AG04450 (cell line): ENCODE measurements around the gene AKAP12. TPM values are rescaled to one million over a fixed set of nuclear protein-coding genes. Genes with fewer than 3 reads are reported as not detected.

Experiments
- CTCF ChIA-PET: fragments of 300-600, 350-600 bp; formaldehyde crosslinking; extraction: SDS; loops from one replicate; lab custom pipeline; 2022; ENCODE audit warnings: antibody characterized with exemption, inconsistent platforms; lab: Charles Lee
- POLR2A ChIA-PET: fragments of 350-600 bp; formaldehyde crosslinking; extraction: SDS; loops from one replicate; lab custom pipeline; 2021; ENCODE audit warnings: antibody characterized with exemption, inconsistent platforms; lab: Yijun Ruan, JAX
- DNase-seq: peaks from one replicate; pipeline ENCODE4 v3.0.0-alpha.2; 2011; ENCODE audit warnings: low read depth, low spot score
- H3K27ac ChIP-seq: one replicate; pipeline ENCODE4 v1.5.1; 2012; ENCODE audit warnings: low read depth, low read length, control low read depth
- H3K27me3 ChIP-seq: one replicate; pipeline ENCODE4 v1.6.0; 2012; ENCODE audit warnings: low read length; ENCODE audit not compliant: control insufficient read depth, insufficient read depth
- H3K4me3 ChIP-seq: 2 replicates; pipeline ENCODE4 v1.5.1; 2011; ENCODE audit warnings: mild to moderate bottlenecking, low read depth, low read length, control low read depth
- H3K9me3 ChIP-seq: 2 replicates; pipeline ENCODE4 v1.5.1; 2012; ENCODE audit warnings: low read length; ENCODE audit not compliant: control insufficient read depth, insufficient read depth
- polyA plus RNA-seq: library from polyadenylated mRNA; depleted of rRNA; stranded (reverse); fragments of >200 nt; gene quantifications from 2 replicates; pipeline ENCODE4 v1.2.3, GENCODE V29; 2011
- TF ChIP-seq, protein P1 (sequence below): IDR thresholded peaks from 2 replicates; pipeline ENCODE4 v1.5.1; 2011; ENCODE audit warnings: low read depth, low read length, control low read depth, inconsistent platforms

AKAP12 gene
- polyA plus RNA-seq, 1 experiment: 73.2 TPM

DNA sequence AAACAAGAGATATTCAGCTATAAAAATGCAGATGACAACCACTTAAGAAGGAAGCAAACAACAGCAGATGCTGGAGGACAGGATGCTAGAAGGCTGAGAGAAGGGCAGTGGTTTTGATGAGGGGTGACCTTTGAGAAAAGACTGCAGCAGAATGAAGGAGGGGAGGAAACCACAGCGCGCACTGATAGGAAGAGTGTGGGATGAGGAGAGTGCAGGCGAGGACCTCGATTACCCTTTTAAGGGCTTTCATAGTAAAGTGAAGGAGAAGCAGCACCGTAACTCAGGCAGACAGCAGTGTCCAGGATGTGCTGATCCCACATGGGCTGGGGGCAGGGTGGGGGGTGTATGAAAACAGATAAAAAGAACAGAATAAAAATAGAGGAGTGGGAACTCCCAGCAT lies 132.4 kb downstream of the AKAP12 start:
- Histone ChIP-seq H3K4me3 (no peak overlapping the region), H3K9me3 (no peaks in the 10 kb centered on the region), H3K27ac (no peak overlapping the region), H3K27me3 (no peaks in the 10 kb centered on the region)
- ChIA-PET POLR2A (no interaction called here), CTCF (interaction anchor here (0.7 kb wide), 1 partner anchor 15 kb away, joined by 4 read pairs; no protein-coding TSS in a partner anchor)
- no peak for DNase-seq
- TF ChIP-seq, protein P1, sequence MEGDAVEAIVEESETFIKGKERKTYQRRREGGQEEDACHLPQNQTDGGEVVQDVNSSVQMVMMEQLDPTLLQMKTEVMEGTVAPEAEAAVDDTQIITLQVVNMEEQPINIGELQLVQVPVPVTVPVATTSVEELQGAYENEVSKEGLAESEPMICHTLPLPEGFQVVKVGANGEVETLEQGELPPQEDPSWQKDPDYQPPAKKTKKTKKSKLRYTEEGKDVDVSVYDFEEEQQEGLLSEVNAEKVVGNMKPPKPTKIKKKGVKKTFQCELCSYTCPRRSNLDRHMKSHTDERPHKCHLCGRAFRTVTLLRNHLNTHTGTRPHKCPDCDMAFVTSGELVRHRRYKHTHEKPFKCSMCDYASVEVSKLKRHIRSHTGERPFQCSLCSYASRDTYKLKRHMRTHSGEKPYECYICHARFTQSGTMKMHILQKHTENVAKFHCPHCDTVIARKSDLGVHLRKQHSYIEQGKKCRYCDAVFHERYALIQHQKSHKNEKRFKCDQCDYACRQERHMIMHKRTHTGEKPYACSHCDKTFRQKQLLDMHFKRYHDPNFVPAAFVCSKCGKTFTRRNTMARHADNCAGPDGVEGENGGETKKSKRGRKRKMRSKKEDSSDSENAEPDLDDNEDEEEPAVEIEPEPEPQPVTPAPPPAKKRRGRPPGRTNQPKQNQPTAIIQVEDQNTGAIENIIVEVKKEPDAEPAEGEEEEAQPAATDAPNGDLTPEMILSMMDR: no peak

DNA sequence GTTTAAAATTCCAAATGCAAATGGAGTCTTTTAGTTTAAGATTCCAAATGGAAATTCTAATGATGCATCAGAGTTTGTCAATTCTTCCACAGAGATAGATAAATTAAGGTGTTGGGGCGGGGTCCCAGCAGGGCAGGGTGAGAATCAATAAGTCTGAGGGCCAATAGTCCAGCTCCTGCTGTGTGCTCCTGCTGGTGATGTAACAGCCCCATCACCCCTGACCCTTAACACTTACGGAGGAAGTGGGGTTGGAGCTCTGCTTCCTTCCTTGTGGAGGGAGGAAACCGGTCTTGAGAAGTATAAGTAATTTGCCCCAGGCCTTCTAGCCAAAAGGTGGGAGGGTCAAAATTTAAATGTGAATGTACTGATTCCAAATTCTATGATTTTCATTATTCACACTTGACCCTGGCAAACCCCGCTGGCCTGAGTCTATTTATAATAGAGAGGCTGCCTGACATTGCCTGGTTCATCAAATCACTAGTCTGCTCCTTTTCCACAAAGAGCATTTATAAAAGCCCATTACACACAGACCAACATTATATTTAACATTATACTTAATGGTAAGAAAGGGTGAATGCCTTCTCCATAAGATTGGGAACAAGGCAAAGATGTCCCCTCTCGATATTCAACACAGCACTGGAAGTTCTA lies 134.4 kb downstream of the AKAP12 start:
- Histone ChIP-seq H3K27ac (no peak overlapping the region), H3K4me3 (no peak overlapping the region), H3K9me3 (no peaks in the 10 kb centered on the region), H3K27me3 (no peaks in the 10 kb centered on the region)
- no peak for DNase-seq
- TF ChIP-seq, protein P1: no peak
- POLR2A ChIA-PET: interaction anchor here (0.6 kb wide), 1 partner anchor 472 kb away, joined by 4 read pairs; no protein-coding TSS in a partner anchor
- CTCF ChIA-PET: interaction anchor here (0.7 kb wide), 1 partner anchor 416 kb away, joined by 3 read pairs; no protein-coding TSS in a partner anchor

DNA sequence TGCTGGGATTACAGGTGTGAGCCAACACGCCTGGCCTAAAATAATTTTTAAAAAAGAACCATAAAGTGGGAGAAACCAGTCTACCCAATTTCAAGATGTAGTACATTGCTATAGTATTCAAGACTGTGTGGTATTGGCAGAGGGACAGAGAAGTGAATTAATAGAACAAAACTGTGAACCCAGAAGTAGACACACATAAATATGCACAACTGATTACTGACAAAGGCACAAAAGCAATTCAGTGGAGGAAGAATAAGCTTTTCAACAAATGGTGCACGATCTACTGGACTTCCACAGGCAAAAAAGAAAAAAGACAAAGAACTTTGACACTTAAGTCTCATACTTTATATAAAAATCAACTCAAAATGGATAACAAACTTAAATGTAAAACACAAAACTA lies 136.1 kb downstream of the AKAP12 start:
- no peaks in the 10 kb centered on the region for H3K27me3 ChIP-seq
- TF ChIP-seq, protein P1: no peak
- no peak for DNase-seq
- POLR2A ChIA-PET: no interaction called here
- H3K27ac ChIP-seq: no peak overlapping the region
- H3K4me3 ChIP-seq: no peak overlapping the region
- no peaks in the 10 kb centered on the region for H3K9me3 ChIP-seq
- CTCF ChIA-PET: interaction anchor here (0.6 kb wide), 1 partner anchor 13 kb away, joined by 3 read pairs; no protein-coding TSS in a partner anchor

DNA sequence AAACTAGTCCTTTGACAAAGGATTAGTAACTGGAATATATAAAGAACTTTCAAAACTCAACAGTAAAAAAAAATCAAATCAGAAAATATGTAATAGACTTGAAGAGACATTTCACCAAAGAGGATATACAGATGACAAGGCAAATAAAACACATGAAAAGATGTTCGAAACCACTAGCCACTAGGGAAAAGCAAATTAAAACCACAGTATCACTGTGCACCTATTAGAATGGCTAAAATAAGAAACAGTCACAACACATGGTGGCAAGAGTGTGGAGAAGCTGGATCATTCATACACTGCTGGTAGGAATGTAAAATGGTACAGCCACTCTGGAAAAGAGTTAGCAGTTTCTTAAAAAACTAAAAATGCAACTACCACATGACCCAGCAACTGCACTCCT lies 136.7 kb downstream of the AKAP12 start:
- ChIA-PET POLR2A (no interaction called here), CTCF (interaction anchor here (0.6 to 2.0 kb wide), 2 partner anchors 12 to 485 kb away, joined by 3 to 12 read pairs; no protein-coding TSS in a partner anchor)
- H3K4me3 ChIP-seq: no peak overlapping the region
- no peaks in the 10 kb centered on the region for H3K9me3 ChIP-seq
- no peaks in the 10 kb centered on the region for H3K27me3 ChIP-seq
- no peak for DNase-seq
- TF ChIP-seq, protein P1: 0 out of 2 replicates have a peak, but pooled peaks have one; percentile 5
- no peak overlapping the region for H3K27ac ChIP-seq

DNA sequence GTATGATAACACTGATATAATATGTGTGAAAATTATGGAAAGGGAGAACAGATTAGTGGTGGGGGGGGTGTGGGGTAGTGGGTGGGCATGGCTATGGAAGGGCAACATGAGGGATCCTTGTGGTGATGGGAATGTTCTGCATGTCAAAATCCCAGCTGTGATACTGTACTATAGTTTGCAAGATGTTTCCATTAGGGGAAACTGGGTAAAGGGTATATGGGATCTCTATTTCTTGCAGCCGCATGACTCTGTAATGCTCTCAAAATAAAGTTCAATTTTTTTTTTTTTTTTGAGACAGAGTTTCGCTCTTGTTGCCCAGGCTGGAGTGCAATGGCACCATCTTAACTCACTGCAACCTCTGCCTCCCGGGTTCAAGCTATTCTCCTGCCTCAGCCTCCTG lies 137.3 kb downstream of the AKAP12 start:
- CTCF ChIA-PET: interaction anchor here (0.7 to 2.0 kb wide), 3 partner anchors 25 to 485 kb away, joined by 3 to 12 read pairs (median 6); no protein-coding TSS in a partner anchor

More for the DNA sequence above, 137.3 kb downstream of the AKAP12 start:
- POLR2A ChIA-PET: interaction anchor here (0.7 kb wide), 1 partner anchor 512 kb away, joined by 5 read pairs; the partner anchor contains the start of gene MTHFD1L
- TF ChIP-seq, protein P1: no peak
- Histone ChIP-seq H3K4me3 (no peak overlapping the region), H3K9me3 (no peaks in the 10 kb centered on the region), H3K27ac (no peak overlapping the region), H3K27me3 (no peaks in the 10 kb centered on the region)
- no peak for DNase-seq
